BLaER1 (cell line): Measurements from ENCODE around the gene CAB39.

ENCODE experiments used
- H3K27ac ChIP-seq: shearing (Covaris generic); formaldehyde crosslinking; 2 replicates; pipeline ENCODE4 v1.8.1; 2022
- H3K27me3 ChIP-seq: shearing (Covaris generic); formaldehyde crosslinking; 2 replicates; pipeline ENCODE4 v1.8.1; 2022
- H3K36me3 ChIP-seq: shearing (Covaris generic); formaldehyde crosslinking; 2 replicates; pipeline ENCODE4 v1.8.1; 2022
- H3K4me1 ChIP-seq: shearing (Covaris generic); formaldehyde crosslinking; 2 replicates; pipeline ENCODE4 v1.8.1; 2022
- H3K4me2 ChIP-seq: shearing (Covaris generic); formaldehyde crosslinking; 2 replicates; pipeline ENCODE4 v1.8.1; 2022
- H3K4me3 ChIP-seq: shearing (Covaris generic); formaldehyde crosslinking; 2 replicates; pipeline ENCODE4 v1.8.1; 2022
- H3K9ac ChIP-seq: shearing (Covaris generic); formaldehyde crosslinking; 2 replicates; pipeline ENCODE4 v1.8.1; 2022
- H3K9me3 ChIP-seq: shearing (Covaris generic); formaldehyde crosslinking; 2 replicates; pipeline ENCODE4 v1.8.1; 2022
- H4K20me1 ChIP-seq: shearing (Covaris generic); formaldehyde crosslinking; 2 replicates; pipeline ENCODE4 v1.8.1; 2022
- Cebpa-rat ChIP-seq: shearing (Covaris generic); IDR thresholded peaks from 2 replicates; pipeline ENCODE4 v1.8.1; 2022

Gene CAB39

GRCh38 chr2:230784795-230785194 is 72.2 kb downstream of the CAB39 start:
- no peak overlapping the region for H3K9ac ChIP-seq
- no peaks in the 10 kb centered on the region for H3K27me3 ChIP-seq
- H4K20me1 ChIP-seq = peaks cover 32% of the 10 kb centered on the region
- H3K4me2 ChIP-seq = no peak overlapping the region
- H3K36me3 ChIP-seq = peaks cover 92% of the 10 kb centered on the region
- no peak overlapping the region for H3K4me3 ChIP-seq
- no peak for TF ChIP-seq Cebpa-rat
- H3K27ac ChIP-seq = no peak overlapping the region
- no peaks in the 10 kb centered on the region for H3K4me1 ChIP-seq
- H3K9me3 ChIP-seq = peaks cover 59% of the 10 kb centered on the region

DNA sequence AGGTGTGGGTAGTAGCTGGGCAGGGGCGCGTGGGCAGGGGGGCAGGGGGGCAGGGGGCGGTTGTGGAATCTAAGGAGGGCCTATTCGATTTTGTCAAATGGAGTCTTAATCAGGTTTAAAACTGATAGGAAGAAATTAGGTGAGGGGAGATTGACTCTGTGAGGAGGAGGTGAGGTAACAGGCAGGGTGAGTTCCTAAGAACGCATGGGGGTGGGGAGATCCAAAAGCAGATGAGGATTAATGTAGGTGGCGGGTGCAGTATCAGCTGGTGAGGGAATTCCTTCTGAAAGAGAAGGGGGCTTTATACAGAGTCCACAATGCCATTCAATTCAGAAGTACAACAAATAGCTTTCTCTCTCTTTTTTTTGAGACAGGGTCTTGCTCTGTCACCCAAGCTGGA is 72.7 kb downstream of the CAB39 start:
- H3K27me3 ChIP-seq = no peaks in the 10 kb centered on the region
- H3K36me3 ChIP-seq = peaks cover 92% of the 10 kb centered on the region
- H4K20me1 ChIP-seq = peaks cover 32% of the 10 kb centered on the region; the same call in 1 of the 2 replicates
- TF ChIP-seq Cebpa-rat = no peak
- no peak overlapping the region for H3K4me3 ChIP-seq
- no peaks in the 10 kb centered on the region for H3K4me1 ChIP-seq
- H3K9me3 ChIP-seq = peaks cover 63% of the 10 kb centered on the region
- H3K9ac ChIP-seq = no peak overlapping the region
- no peak overlapping the region for H3K4me2 ChIP-seq
- no peak overlapping the region for H3K27ac ChIP-seq

- H3K4me3 ChIP-seq = no peak overlapping the region
- H3K4me2 ChIP-seq = no peak overlapping the region
- H3K27ac ChIP-seq = no peak overlapping the region
- peaks cover 92% of the 10 kb centered on the region for H3K36me3 ChIP-seq
- H3K9ac ChIP-seq = no peak overlapping the region
- no peaks in the 10 kb centered on the region for H3K4me1 ChIP-seq
- H3K27me3 ChIP-seq = no peaks in the 10 kb centered on the region
- no peak for TF ChIP-seq Cebpa-rat
- peaks cover 63% of the 10 kb centered on the region for H3K9me3 ChIP-seq
- H4K20me1 ChIP-seq = peaks cover 21% of the 10 kb centered on the region; the same call in 1 of the 2 replicates
These were observed 74.5 kb downstream of the CAB39 start for GRCh38 chr2:230787101-230787500.

- H3K36me3 ChIP-seq = peaks cover 94% of the 10 kb centered on the region
- peaks cover 31% of the 10 kb centered on the region; the same call in 1 of the 2 replicates for H4K20me1 ChIP-seq
- TF ChIP-seq Cebpa-rat = no peak
These were observed 76.0 kb downstream of the CAB39 start for GRCh38 chr2:230788554-230789175.

DNA sequence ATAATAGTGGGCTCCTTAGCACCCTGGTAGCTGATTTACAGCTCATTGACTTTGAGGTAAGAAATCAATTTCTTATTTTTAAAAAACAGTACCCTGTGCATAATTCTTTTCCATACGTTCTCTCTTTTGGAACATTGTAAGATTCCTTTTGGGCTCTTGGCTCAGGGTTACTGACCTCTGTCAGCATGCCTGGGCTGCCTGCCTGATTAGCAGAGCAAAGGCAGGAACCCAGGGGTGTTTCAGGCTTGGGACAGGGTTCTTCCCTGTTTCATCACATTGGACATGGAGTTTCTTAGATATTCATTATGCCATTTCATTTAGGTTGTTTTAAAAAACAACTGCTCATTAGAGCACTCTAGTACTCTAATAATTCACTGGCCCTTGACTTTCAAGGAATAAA is 78.3 kb downstream of the CAB39 start:
- H4K20me1 ChIP-seq = peaks cover 37% of the 10 kb centered on the region; the same call in 1 of the 2 replicates
- H3K4me1 ChIP-seq = no peaks in the 10 kb centered on the region
- H3K27me3 ChIP-seq = no peaks in the 10 kb centered on the region
- peaks cover 95% of the 10 kb centered on the region for H3K36me3 ChIP-seq
- no peak overlapping the region for H3K9ac ChIP-seq
- H3K27ac ChIP-seq = no peak overlapping the region
- H3K9me3 ChIP-seq = peaks cover 33% of the 10 kb centered on the region
- TF ChIP-seq Cebpa-rat = no peak
- H3K4me2 ChIP-seq = no peak overlapping the region
- no peak overlapping the region for H3K4me3 ChIP-seq

More at GRCh38 chr2:230788554-230789175, 76.0 kb downstream of the CAB39 start:
- H3K27me3 ChIP-seq = no peaks in the 10 kb centered on the region
- no peaks in the 10 kb centered on the region for H3K4me1 ChIP-seq
- no peak overlapping the region for H3K4me2 ChIP-seq
- H3K4me3 ChIP-seq = no peak overlapping the region
- no peak overlapping the region for H3K27ac ChIP-seq
- no peak overlapping the region for H3K9ac ChIP-seq
- H3K9me3 ChIP-seq = peaks cover 51% of the 10 kb centered on the region

GRCh38 chr2:230793572-230794359 is 81.1 kb downstream of the CAB39 start:
- H3K4me1 ChIP-seq = peaks cover 8% of the 10 kb centered on the region; the same call in 1 of the 2 replicates
- H4K20me1 ChIP-seq = peaks cover 65% of the 10 kb centered on the region
- H3K4me3 ChIP-seq = no peak overlapping the region
- H3K36me3 ChIP-seq = peaks cover 79% of the 10 kb centered on the region
- H3K9me3 ChIP-seq = peaks cover 9% of the 10 kb centered on the region
- no peaks in the 10 kb centered on the region for H3K27me3 ChIP-seq
- no peak overlapping the region for H3K27ac ChIP-seq
- H3K9ac ChIP-seq = no peak overlapping the region
- no peak overlapping the region for H3K4me2 ChIP-seq
- TF ChIP-seq Cebpa-rat = no peak

DNA sequence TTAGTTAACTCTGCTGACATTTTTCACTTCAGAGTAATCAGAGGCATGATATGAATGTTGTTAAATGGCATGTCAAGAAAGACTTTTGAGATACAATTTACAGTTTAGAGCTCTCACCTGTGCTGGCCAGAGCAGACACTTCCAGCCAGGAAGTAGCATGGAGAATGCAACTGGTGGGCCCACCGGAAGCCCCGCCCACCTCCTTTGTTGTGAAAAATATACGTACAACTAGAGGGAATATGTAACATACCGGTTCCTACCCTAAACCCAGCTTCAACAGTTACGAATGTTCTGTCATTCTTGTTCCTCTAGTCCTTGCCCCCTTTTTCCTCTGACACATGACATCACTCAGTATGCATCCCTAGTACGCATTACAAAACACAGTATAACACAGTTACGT is 81.9 kb downstream of the CAB39 start:
- Histone ChIP-seq H3K27ac (no peak overlapping the region), H3K4me1 (peaks cover 8% of the 10 kb centered on the region; the same call in 1 of the 2 replicates)

GRCh38 chr2:230795856-230796255 is 83.2 kb downstream of the CAB39 start:
- Histone ChIP-seq H3K4me2 (no peak overlapping the region), H3K4me3 (no peak overlapping the region), H3K36me3 (peaks cover 76% of the 10 kb centered on the region), H3K27me3 (no peaks in the 10 kb centered on the region), H3K27ac (no peak overlapping the region), H3K9ac (no peak overlapping the region), H3K9me3 (no peaks in the 10 kb centered on the region; the same call in 1 of the 2 replicates), H3K4me1 (peaks cover 8% of the 10 kb centered on the region; the same call in 1 of the 2 replicates), H4K20me1 (peaks cover 53% of the 10 kb centered on the region)
- no peak for TF ChIP-seq Cebpa-rat

More for the DNA sequence above, 81.9 kb downstream of the CAB39 start:
- Histone ChIP-seq H3K9ac (no peak overlapping the region), H3K4me2 (no peak overlapping the region), H3K9me3 (peaks cover 7% of the 10 kb centered on the region; the same call in 1 of the 2 replicates), H3K4me3 (no peak overlapping the region), H4K20me1 (peaks cover 66% of the 10 kb centered on the region), H3K36me3 (peaks cover 76% of the 10 kb centered on the region), H3K27me3 (no peaks in the 10 kb centered on the region)
- TF ChIP-seq Cebpa-rat = no peak

GRCh38 chr2:230796280-230796862 is 83.7 kb downstream of the CAB39 start:
- H3K36me3 ChIP-seq = peaks cover 76% of the 10 kb centered on the region
- peaks cover 4% of the 10 kb centered on the region for H3K9me3 ChIP-seq
- no peak overlapping the region for H3K4me2 ChIP-seq
- no peak for TF ChIP-seq Cebpa-rat
- H3K27ac ChIP-seq = no peak overlapping the region
- H4K20me1 ChIP-seq = peaks cover 52% of the 10 kb centered on the region
- H3K27me3 ChIP-seq = no peaks in the 10 kb centered on the region
- no peak overlapping the region for H3K9ac ChIP-seq
- H3K4me3 ChIP-seq = no peak overlapping the region
- peaks cover 8% of the 10 kb centered on the region; the same call in 1 of the 2 replicates for H3K4me1 ChIP-seq
